ENCODE data around the gene APOL4. TPM values are rescaled to one million over a fixed set of nuclear protein-coding genes. Genes with fewer than 3 reads are reported as not detected.

The APOL4 gene
- total and polyA plus RNA-seq, 2 of the 4 experiments (the other 2 are of a cell fraction) = 0.07 TPM; not detected in 1

GRCh38 chr22:36185828-36186624, 15.6 kb downstream of the APOL4 start:
- ChIA-PET CTCF (no interaction called here), POLR2A (ENCODE audit: unreplicated experiment) (no interaction called here)
- ATAC-seq (ENCODE audit: low read depth) = no peak
- no peak overlapping the region for H2BK15ac ChIP-seq (ENCODE audit: low read depth, low read length)
- H4K8ac ChIP-seq (ENCODE audit: low read depth in 2 of 2, low read length in 2 of 2) = no peak overlapping the region
- dilution Hi-C loops (cut with HindIII; ENCODE audit: low sequenced_read_pairs, unreplicated experiment) = no loop called here
- 78% methylated on average over 3 of the region's 14 CpGs; no CpG with 5 or more reads in 1 of the 2 experiments for WGBS, 2 experiments (ENCODE audit: extremely low coverage in 2 of 2, insufficient read length in 1 of 2)
- TF ChIP-seq, protein P1, sequence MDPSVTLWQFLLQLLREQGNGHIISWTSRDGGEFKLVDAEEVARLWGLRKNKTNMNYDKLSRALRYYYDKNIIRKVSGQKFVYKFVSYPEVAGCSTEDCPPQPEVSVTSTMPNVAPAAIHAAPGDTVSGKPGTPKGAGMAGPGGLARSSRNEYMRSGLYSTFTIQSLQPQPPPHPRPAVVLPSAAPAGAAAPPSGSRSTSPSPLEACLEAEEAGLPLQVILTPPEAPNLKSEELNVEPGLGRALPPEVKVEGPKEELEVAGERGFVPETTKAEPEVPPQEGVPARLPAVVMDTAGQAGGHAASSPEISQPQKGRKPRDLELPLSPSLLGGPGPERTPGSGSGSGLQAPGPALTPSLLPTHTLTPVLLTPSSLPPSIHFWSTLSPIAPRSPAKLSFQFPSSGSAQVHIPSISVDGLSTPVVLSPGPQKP (IDR thresholded peaks at IDR 0.05; ENCODE audit: borderline replicate concordance, low read depth, low read length) = no peak
- no peak for TF ChIP-seq CEBPB (IDR thresholded peaks at IDR 0.05; ENCODE audit: low read depth, low read length)
- no peak for TF ChIP-seq MAFK (IDR thresholded peaks at IDR 0.05; ENCODE audit: low read depth, low read length)
- TF ChIP-seq POLR2A (IDR thresholded peaks at IDR 0.05; ENCODE audit: low read depth, low read length) = no peak
- TF ChIP-seq NFE2L2 (IDR thresholded peaks at IDR 0.05; ENCODE audit: low read depth, low read length) = no peak
- TF ChIP-seq MXI1 (IDR thresholded peaks at IDR 0.05; ENCODE audit: borderline replicate concordance, low read depth, low read length) = no peak
- TF ChIP-seq RFX5 (IDR thresholded peaks at IDR 0.05; ENCODE audit: low read depth, low read length) = no peak
- TF ChIP-seq USF2 (IDR thresholded peaks at IDR 0.05; ENCODE audit: low read depth, low read length) = no peak
- TF ChIP-seq SMC3 (IDR thresholded peaks at IDR 0.05; ENCODE audit: low read depth, low read length) = no peak
- DNase-seq = no peak
- H3K27ac ChIP-seq (ENCODE audit: insufficient read depth, low read length) = no peak overlapping the region
- H3K4me3 ChIP-seq (ENCODE audit: insufficient read depth, low read depth, low read length) = no peak overlapping the region
- no peak overlapping the region for H2BK20ac ChIP-seq (ENCODE audit: low read depth, low read length)
- no peaks in the 10 kb centered on the region for H3K9me3 ChIP-seq (ENCODE audit: control insufficient read depth, insufficient read depth, low read length)
- intact Hi-C loops (cut with micrococcal nuclease) = no loop called here
- H4K20me1 ChIP-seq (ENCODE audit: insufficient read depth, low read length) = no peaks in the 10 kb centered on the region
- no TSS peak for BruUV-seq (replicated peaks)
- no peak overlapping the region for H2BK120ac ChIP-seq (ENCODE audit: low read depth, low read length)
- no peaks in the 10 kb centered on the region; the same call in 1 of the 2 replicates for H3K9me1 ChIP-seq (ENCODE audit: insufficient read depth, low read length)
- no peak overlapping the region for H4K5ac ChIP-seq (ENCODE audit: low read depth, low read length)
- no peak overlapping the region for H3K14ac ChIP-seq (replicated peaks; ENCODE audit: low read depth, low read length)
- no peak overlapping the region for H2BK5ac ChIP-seq (ENCODE audit: low read depth, low read length, poor library complexity, severe bottlenecking)
- no peak overlapping the region for H3K56ac ChIP-seq (ENCODE audit: extremely low read depth, insufficient read depth, low read length)
- H3K36me3 ChIP-seq (ENCODE audit: control insufficient read depth, insufficient read depth, low read length) = no peaks in the 10 kb centered on the region
- H2AK5ac ChIP-seq (ENCODE audit: low read depth, low read length) = no peak overlapping the region
- H3K79me1 ChIP-seq (ENCODE audit: low read depth in 1 of 2, low read length in 2 of 2) = no peaks in the 10 kb centered on the region
- no peak overlapping the region for H3K18ac ChIP-seq (ENCODE audit: low read depth, low read length)
- no peak overlapping the region for H3K9ac ChIP-seq (ENCODE audit: low read depth, low read length)
- in situ Hi-C loops (cut with MboI; ENCODE audit: low sequenced_read_pairs) = no loop called here
- H2AK9ac ChIP-seq (replicated peaks; ENCODE audit: low read depth, low read length, poor library complexity) = no peak overlapping the region
- no peak overlapping the region for H3K4ac ChIP-seq (ENCODE audit: low read depth, low read length)
- H3K4me2 ChIP-seq (ENCODE audit: low read depth, low read length) = no peak overlapping the region
- no peak overlapping the region for H2AFZ ChIP-seq (replicated peaks; ENCODE audit: low read length, poor library complexity)
- H3K23ac ChIP-seq (ENCODE audit: low read depth, low read length) = no peak overlapping the region
- no peaks in the 10 kb centered on the region for H3K4me1 ChIP-seq (ENCODE audit: control insufficient read depth, insufficient read depth, low read length)
- H4K91ac ChIP-seq (ENCODE audit: insufficient read depth, low read depth, low read length) = no peak overlapping the region
- H3K27me3 ChIP-seq (ENCODE audit: control insufficient read depth, insufficient read depth, low read length) = peaks cover 48% of the 10 kb centered on the region
